K562 (cell line): Measurements from ENCODE around the gene FOSL2. TPM values are rescaled to one million over a fixed set of nuclear protein-coding genes. Genes with fewer than 3 reads are reported as not detected.

Source experiments
- ATF1 ChIP-seq, 2 experiments: fragments of 450-650 bp in 1 of 2; IDR thresholded peaks; 2 replicates each; pipeline ENCODE4 v1.6.1; 2016; ENCODE audit warnings: missing compliant biosample characterization in 1 of 2, missing genetic modification characterization in 1 of 2
- CBX3 ChIP-seq, 2 experiments: IDR thresholded peaks; 1 replicate in 1 of 2; 2 replicates in 1 of 2; pipeline ENCODE4 v1.6.1; 2012; ENCODE audit warnings: inconsistent platforms in 2 of 2, low read length in 2 of 2, borderline replicate concordance in 1 of 2, control low read depth in 1 of 2
- ELF1 ChIP-seq: fragments of 200-800 bp; sonication (Bioruptor generic); IDR thresholded peaks from 2 replicates; pipeline ENCODE4 v1.6.1; 2016; ENCODE audit warnings: missing genetic modification characterization, missing compliant biosample characterization
- HSF4 ChIP-seq: fragments of 250-450 bp; sonication (Bioruptor Pico); IDR thresholded peaks from 2 replicates; pipeline ENCODE4 v2.1.2; 2022; ENCODE audit warnings: mild to moderate bottlenecking, moderate library complexity, borderline replicate concordance
- KDM2B ChIP-seq: fragments of 250-450 bp; sonication (Bioruptor Pico); IDR thresholded peaks from 2 replicates; pipeline ENCODE4 v1.8.0; 2021; ENCODE audit warnings: mild to moderate bottlenecking, moderate library complexity
- NFE2 ChIP-seq: IDR thresholded peaks from 2 replicates; pipeline ENCODE4 v1.6.1; 2014; ENCODE audit warnings: antibody characterized with exemption, low read depth
- RFX1 ChIP-seq: fragments of 450-650 bp; IDR thresholded peaks from 2 replicates; pipeline ENCODE4 v1.6.1; 2016; ENCODE audit warnings: mild to moderate bottlenecking, moderate library complexity
- SIRT6 ChIP-seq: IDR thresholded peaks from one replicate; pipeline ENCODE4 v1.6.1; 2012; ENCODE audit warnings: low read depth, mild to moderate bottlenecking, control low read depth, inconsistent platforms, low read length, moderate library complexity
- SLC30A9 ChIP-seq: fragments of 250-450 bp; sonication (Bioruptor Pico); IDR thresholded peaks from 2 replicates; pipeline ENCODE4 v1.8.0; 2022; ENCODE audit warnings: mild to moderate bottlenecking, moderate library complexity
- SRSF1 ChIP-seq: fragments of 200-400 bp; formaldehyde crosslinking; IDR thresholded peaks from 2 replicates; pipeline ENCODE4 v1.6.1; 2017; ENCODE audit warnings: mild to moderate bottlenecking, low read depth, low read length, moderate library complexity
- TBL1XR1 ChIP-seq, 2 experiments: IDR thresholded peaks; 2 replicates each; pipeline ENCODE4 v1.6.1; 2012; ENCODE audit warnings: improper control_type of control experiment in 2 of 2, low read length in 2 of 2, mild to moderate bottlenecking in 1 of 2
- TCF7 ChIP-seq: sonication (generic); IDR thresholded peaks from 2 replicates; pipeline ENCODE4 v1.6.1; 2016; ENCODE audit warnings: antibody characterized with exemption, borderline replicate concordance
- ZNF140 ChIP-seq: fragments of 250-450 bp; sonication (Bioruptor Pico); IDR thresholded peaks from 2 replicates; pipeline ENCODE4 v1.8.0; 2021; ENCODE audit warnings: moderate library complexity, mild to moderate bottlenecking, inconsistent platforms
- ZNF282 ChIP-seq: sonication (generic); formaldehyde crosslinking; IDR thresholded peaks from 2 replicates; pipeline ENCODE4 v1.8.1; 2023; ENCODE audit warnings: missing genetic modification reagents
- polyA plus RNA-seq, 8 experiments: library from polyadenylated mRNA; depleted of rRNA in 4 of 8; stranded (reverse) in 5 of 8; unstranded in 3 of 8; fragments of >200 nt; fragmentation: Nextera tagmentation in 2 of 8; fragmentation: Illumina TruSeq in 1 of 8; extraction: Ambion mirVana in 2 of 8; extraction: Trizol in 1 of 8; gene quantifications; 2 replicates each; pipeline versions ENCODE4 v1.2.1 to v1.2.3, GENCODE V29; 2011 to 2014; ENCODE audit warnings: inconsistent platforms in 1 of 8, missing spikeins in 1 of 8
- total RNA-seq, 7 experiments: library from RNA; depleted of rRNA in 6 of 7; stranded (reverse); fragments of >200 nt in 6 of 7; fragmentation: Illumina TruSeq in 2 of 7; extraction: Trizol in 2 of 7; gene quantifications; 2 replicates each; pipeline versions ENCODE4 v1.2.1 to v1.2.3, GENCODE V29; 2011 to 2021; ENCODE audit warnings: low replicate concordance in 1 of 7
- TF ChIP-seq, protein P1 (sequence below): fragments of 250-450 bp; sonication (Bioruptor Pico); IDR thresholded peaks from 2 replicates; pipeline ENCODE4 v1.8.0; 2021; ENCODE audit warnings: borderline replicate concordance, mild to moderate bottlenecking, moderate library complexity; ENCODE audit not compliant: poor library complexity, severe bottlenecking
- TF ChIP-seq, protein P2 (sequence below): fragments of 450-650 bp; IDR thresholded peaks from 2 replicates; pipeline ENCODE4 v1.6.1; 2016; ENCODE audit warnings: antibody characterized with exemption
- TF ChIP-seq, protein P3 (sequence below): fragments of 250-450 bp; sonication (Bioruptor Pico); IDR thresholded peaks from 2 replicates; pipeline ENCODE4 v1.5.1; 2021; ENCODE audit warnings: mild to moderate bottlenecking
- TF ChIP-seq, protein P4 (sequence below): sonication (generic); formaldehyde crosslinking; IDR thresholded peaks from 2 replicates; pipeline ENCODE4 v1.8.0; 2022; ENCODE audit warnings: mild to moderate bottlenecking, missing genetic modification reagents
- TF ChIP-seq, protein P5 (sequence below): fragments of 450-650 bp; IDR thresholded peaks from 2 replicates; pipeline ENCODE4 v1.6.1; 2018; ENCODE audit warnings: mild to moderate bottlenecking, low read depth; ENCODE audit not compliant: partially characterized antibody
- TF ChIP-seq, protein P6 (sequence below): fragments of 250-450 bp; sonication (Bioruptor Pico); IDR thresholded peaks from 2 replicates; pipeline ENCODE4 v1.5.0; 2021; ENCODE audit warnings: mild to moderate bottlenecking, borderline replicate concordance

FOSL2 gene
- total and polyA plus RNA-seq, 9 of the 15 experiments (the other 6 are each of a cell fraction or from before 2014, with no cell fraction given), result 0.04 to 2.9 (median 0.80) TPM

DNA sequence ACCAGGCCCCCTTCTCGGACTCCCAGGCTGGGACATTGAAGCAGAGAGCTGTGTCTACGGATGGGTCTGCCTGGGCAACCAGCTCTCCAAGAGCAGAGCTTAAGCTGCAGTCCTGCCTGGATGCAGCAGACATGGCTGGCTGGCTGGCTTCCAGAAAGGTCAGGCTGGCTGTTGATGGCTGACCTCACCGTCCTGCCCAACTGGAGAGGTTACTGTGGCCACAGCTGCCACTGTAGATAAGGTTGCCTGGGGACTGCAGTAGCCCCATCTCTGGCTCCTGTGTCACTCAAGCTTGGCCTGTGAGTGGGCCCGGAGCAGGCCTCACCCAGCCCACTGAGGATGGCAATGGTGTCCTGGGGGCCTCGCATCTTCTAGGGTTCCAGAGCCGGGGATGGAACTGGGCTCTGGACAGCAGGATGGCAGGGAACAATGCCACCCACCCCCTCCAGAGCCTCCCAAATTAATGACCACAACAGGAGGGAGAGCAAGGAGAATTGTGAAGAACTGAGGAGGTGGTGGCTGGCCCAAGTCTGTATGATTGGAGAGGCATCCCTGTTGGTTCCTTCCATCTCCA is 37.0 kb upstream of the FOSL2 start (continued):
- TF ChIP-seq TCF7, result no peak
- no peak for TF ChIP-seq ZNF140
- peak; percentile 92 to 95; a peak in 3 of 4 replicates for TF ChIP-seq TBL1XR1 (IDR thresholded peaks at IDR 0.05; ENCODE audit: low read length in 2 of 2)
- TF ChIP-seq RFX1, result peak; percentile 94
- TF ChIP-seq NFE2, result 0 out of 2 replicates have a peak, but pooled peaks have one; percentile 48
- TF ChIP-seq, protein P1, sequence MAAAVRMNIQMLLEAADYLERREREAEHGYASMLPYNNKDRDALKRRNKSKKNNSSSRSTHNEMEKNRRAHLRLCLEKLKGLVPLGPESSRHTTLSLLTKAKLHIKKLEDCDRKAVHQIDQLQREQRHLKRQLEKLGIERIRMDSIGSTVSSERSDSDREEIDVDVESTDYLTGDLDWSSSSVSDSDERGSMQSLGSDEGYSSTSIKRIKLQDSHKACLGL, result no peak
- no peak for TF ChIP-seq ZNF282
- 0 out of 2 replicates have a peak, but pooled peaks have one; percentile 48 for TF ChIP-seq HSF4 (CRISPR knock-in tag)
- no peak for TF ChIP-seq SRSF1
- TF ChIP-seq, protein P2, sequence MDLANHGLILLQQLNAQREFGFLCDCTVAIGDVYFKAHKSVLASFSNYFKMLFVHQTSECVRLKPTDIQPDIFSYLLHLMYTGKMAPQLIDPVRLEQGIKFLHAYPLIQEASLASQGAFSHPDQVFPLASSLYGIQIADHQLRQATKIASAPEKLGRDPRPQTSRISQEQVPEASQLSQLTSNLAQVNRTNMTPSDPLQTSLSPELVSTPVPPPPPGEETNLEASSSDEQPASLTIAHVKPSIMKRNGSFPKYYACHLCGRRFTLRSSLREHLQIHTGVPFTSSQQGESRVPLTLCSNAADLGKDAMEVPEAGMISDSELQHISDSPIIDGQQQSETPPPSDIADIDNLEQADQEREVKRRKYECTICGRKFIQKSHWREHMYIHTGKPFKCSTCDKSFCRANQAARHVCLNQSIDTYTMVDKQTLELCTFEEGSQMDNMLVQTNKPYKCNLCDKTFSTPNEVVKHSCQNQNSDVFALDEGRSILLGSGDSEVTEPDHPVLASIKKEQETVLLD, result no peak; the same call in 1 of the 2 replicates
- TF ChIP-seq, protein P3, sequence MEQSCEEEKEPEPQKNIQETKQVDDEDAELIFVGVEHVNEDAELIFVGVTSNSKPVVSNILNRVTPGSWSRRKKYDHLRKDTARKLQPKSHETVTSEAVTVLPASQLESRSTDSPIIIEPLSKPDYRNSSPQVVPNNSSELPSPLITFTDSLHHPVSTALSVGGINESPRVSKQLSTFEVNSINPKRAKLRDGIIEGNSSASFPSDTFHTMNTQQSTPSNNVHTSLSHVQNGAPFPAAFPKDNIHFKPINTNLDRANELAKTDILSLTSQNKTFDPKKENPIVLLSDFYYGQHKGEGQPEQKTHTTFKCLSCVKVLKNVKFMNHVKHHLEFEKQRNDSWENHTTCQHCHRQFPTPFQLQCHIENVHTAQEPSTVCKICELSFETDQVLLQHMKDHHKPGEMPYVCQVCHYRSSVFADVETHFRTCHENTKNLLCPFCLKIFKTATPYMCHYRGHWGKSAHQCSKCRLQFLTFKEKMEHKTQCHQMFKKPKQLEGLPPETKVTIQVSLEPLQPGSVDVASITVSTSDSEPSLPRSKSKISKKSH (CRISPR knock-in tag), result no peak
- TF ChIP-seq SLC30A9 (CRISPR knock-in tag), result no peak
- TF ChIP-seq SIRT6, result no peak
- no peak for TF ChIP-seq ATF1 (CRISPR knock-in tag; IDR thresholded peaks at IDR 0.05)
- peak; percentile 70 for TF ChIP-seq ATF1 (tag; IDR thresholded peaks at IDR 0.05)
- TF ChIP-seq, protein P4, sequence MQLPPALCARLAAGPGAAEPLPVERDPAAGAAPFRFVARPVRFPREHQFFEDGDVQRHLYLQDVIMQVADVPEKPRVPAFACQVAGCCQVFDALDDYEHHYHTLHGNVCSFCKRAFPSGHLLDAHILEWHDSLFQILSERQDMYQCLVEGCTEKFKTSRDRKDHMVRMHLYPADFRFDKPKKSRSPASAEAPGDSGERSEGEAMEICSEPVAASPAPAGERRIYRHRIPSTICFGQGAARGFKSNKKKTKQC (CRISPR knock-in tag), result no peak; the same call in 1 of the 2 replicates
- TF ChIP-seq, protein P5, sequence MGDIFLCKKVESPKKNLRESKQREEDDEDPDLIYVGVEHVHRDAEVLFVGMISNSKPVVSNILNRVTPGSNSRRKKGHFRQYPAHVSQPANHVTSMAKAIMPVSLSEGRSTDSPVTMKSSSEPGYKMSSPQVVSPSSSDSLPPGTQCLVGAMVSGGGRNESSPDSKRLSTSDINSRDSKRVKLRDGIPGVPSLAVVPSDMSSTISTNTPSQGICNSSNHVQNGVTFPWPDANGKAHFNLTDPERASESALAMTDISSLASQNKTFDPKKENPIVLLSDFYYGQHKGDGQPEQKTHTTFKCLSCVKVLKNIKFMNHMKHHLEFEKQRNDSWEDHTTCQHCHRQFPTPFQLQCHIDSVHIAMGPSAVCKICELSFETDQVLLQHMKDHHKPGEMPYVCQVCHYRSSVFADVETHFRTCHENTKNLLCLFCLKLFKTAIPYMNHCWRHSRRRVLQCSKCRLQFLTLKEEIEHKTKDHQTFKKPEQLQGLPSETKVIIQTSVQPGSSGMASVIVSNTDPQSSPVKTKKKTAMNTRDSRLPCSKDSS, result no peak
- TF ChIP-seq KDM2B (CRISPR knock-in tag), result no peak
- 0 out of 3 replicates have a peak, but pooled peaks of 1 of the 2 experiments have one; percentile 45 for TF ChIP-seq CBX3 (IDR thresholded peaks at IDR 0.05; ENCODE audit: borderline replicate concordance in 1 of 2, low read length in 2 of 2)
- TF ChIP-seq, protein P6, sequence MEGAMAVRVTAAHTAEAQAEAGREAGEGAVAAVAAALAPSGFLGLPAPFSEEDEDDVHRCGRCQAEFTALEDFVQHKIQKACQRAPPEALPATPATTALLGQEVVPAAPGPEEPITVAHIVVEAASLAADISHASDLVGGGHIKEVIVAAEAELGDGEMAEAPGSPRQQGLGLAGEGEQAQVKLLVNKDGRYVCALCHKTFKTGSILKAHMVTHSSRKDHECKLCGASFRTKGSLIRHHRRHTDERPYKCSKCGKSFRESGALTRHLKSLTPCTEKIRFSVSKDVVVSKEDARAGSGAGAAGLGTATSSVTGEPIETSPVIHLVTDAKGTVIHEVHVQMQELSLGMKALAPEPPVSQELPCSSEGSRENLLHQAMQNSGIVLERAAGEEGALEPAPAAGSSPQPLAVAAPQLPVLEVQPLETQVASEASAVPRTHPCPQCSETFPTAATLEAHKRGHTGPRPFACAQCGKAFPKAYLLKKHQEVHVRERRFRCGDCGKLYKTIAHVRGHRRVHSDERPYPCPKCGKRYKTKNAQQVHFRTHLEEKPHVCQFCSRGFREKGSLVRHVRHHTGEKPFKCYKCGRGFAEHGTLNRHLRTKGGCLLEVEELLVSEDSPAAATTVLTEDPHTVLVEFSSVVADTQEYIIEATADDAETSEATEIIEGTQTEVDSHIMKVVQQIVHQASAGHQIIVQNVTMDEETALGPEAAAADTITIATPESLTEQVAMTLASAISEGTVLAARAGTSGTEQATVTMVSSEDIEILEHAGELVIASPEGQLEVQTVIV (CRISPR knock-in tag), result no peak
- TF ChIP-seq ELF1, result no peak
